T-helper 17 cell (primary cell): ENCODE results near the gene LYRM1. TPM values are rescaled to one million over a fixed set of nuclear protein-coding genes. Genes with fewer than 3 reads are reported as not detected.
"Not testable (repeated sequence)": the region's sequence is repeated elsewhere in the genome, so short reads cannot be mapped to it uniquely, and the experiment has no call there.

ENCODE experiments used
- ATAC-seq: fragments of 150-1000 bp; cut with Tn5 transposase; 2 replicates; pipeline ENCODE4 v1.10.0; 2021; ENCODE audit warnings: mild to moderate bottlenecking, moderate library complexity
- DNase-seq, 3 donors: peaks; one replicate each; pipeline versions ENCODE4 v3.0.0 to v3.0.0-alpha.2; 2020 to 2021
- H3K9me3 ChIP-seq: one replicate; pipeline ENCODE4 v1.7.0; 2013; ENCODE audit warnings: low read length, mild to moderate bottlenecking; ENCODE audit not compliant: control insufficient read depth, poor library complexity, severe bottlenecking
- H3K27ac Mint-ChIP-seq: one replicate; pipeline ENCODE4 v1.8.0; 2022; ENCODE audit warnings: mild to moderate bottlenecking, moderate library complexity, mixed read lengths
- H3K27me3 Mint-ChIP-seq: one replicate; pipeline ENCODE4 v1.8.0; 2022; ENCODE audit warnings: mixed read lengths
- H3K36me3 Mint-ChIP-seq: one replicate; pipeline ENCODE4 v1.8.0; 2022; ENCODE audit warnings: low read depth, mixed read lengths
- H3K4me1 Mint-ChIP-seq: one replicate; pipeline ENCODE4 v1.8.0; 2022; ENCODE audit warnings: mild to moderate bottlenecking, mixed read lengths
- H3K4me3 Mint-ChIP-seq: one replicate; pipeline ENCODE4 v1.8.0; 2022; ENCODE audit warnings: mild to moderate bottlenecking, moderate library complexity, mixed read lengths
- total RNA-seq, 4 donors: library from RNA in 2 of 4; stranded (reverse) in 2 of 4; gene quantifications; one replicate each; pipeline ENCODE4 v1.2.3 and lab custom pipeline; 2022 to 2026

Gene LYRM1
- total RNA-seq, 2 donors from 2014 or later: 15.0 to 20.1 TPM

- no peak for DNase-seq
- Mint-ChIP-seq H3K36me3 (no peaks in the 10 kb centered on the region), H3K27ac (no peak overlapping the region), H3K27me3 (peaks cover 10% of the 10 kb centered on the region), H3K4me1 (peaks cover 7% of the 10 kb centered on the region), H3K4me3 (no peak overlapping the region)
- no peak for ATAC-seq
- no peaks in the 10 kb centered on the region for H3K9me3 ChIP-seq
Observed at GRCh38 chr16:20939611-20940010, 39.0 kb downstream of the LYRM1 start.

GRCh38 chr16:20940871-20941635 is 40.5 kb downstream of the LYRM1 start:
- H3K36me3 Mint-ChIP-seq: no peaks in the 10 kb centered on the region
- H3K27ac Mint-ChIP-seq: no peak overlapping the region
- H3K4me1 Mint-ChIP-seq: peaks cover 12% of the 10 kb centered on the region

GRCh38 chr16:20941636-20941926 is 41.0 kb downstream of the LYRM1 start:
- no peaks in the 10 kb centered on the region for H3K9me3 ChIP-seq
- Mint-ChIP-seq H3K27me3 (peaks cover 6% of the 10 kb centered on the region), H3K36me3 (no peaks in the 10 kb centered on the region), H3K4me1 (peaks cover 14% of the 10 kb centered on the region), H3K27ac (no peak overlapping the region), H3K4me3 (no peak overlapping the region)
- DNase-seq (no peak), ATAC-seq (no peak)

More at GRCh38 chr16:20940871-20941635, 40.5 kb downstream of the LYRM1 start:
- Mint-ChIP-seq H3K4me3 (no peak overlapping the region), H3K27me3 (peaks cover 10% of the 10 kb centered on the region)
- no peak for DNase-seq
- ATAC-seq: no peak
- H3K9me3 ChIP-seq: no peaks in the 10 kb centered on the region

- peaks cover 14% of the 10 kb centered on the region for H3K4me1 Mint-ChIP-seq
- ATAC-seq: no peak
- no peak overlapping the region for H3K27ac Mint-ChIP-seq
- DNase-seq: no peak
- H3K27me3 Mint-ChIP-seq: no peaks in the 10 kb centered on the region
- no peaks in the 10 kb centered on the region for H3K36me3 Mint-ChIP-seq
- H3K4me3 Mint-ChIP-seq: no peak overlapping the region
- no peaks in the 10 kb centered on the region for H3K9me3 ChIP-seq
Observed at GRCh38 chr16:20942256-20942655, 41.7 kb downstream of the LYRM1 start.

GRCh38 chr16:20944861-20945574 is 44.4 kb downstream of the LYRM1 start:
- H3K27ac Mint-ChIP-seq: peak overlapping the region; percentile 81
- peak; percentile 80 for ATAC-seq

DNA sequence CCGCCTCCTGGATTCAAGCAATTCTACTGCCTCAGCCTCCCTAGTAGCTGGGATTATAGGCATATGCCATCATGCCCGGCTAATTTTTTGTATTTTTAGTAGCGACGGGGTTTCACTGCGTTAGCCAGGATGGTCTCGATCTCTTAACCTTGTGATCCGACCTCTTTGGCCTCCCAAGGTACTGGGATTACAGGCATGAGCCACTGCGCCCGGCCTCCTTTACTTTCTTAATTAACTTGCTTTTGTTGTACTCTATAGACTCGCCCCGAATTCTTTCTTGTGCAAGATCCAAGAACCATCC is 45.0 kb downstream of the LYRM1 start:
- not testable (repeated sequence) for H3K9me3 ChIP-seq, H3K36me3 Mint-ChIP-seq, DNase-seq, H3K27me3 Mint-ChIP-seq, H3K4me3 Mint-ChIP-seq, ATAC-seq
- Mint-ChIP-seq H3K4me1 (peaks cover 14% of the 10 kb centered on the region), H3K27ac (peak overlapping the region; percentile 81)

More at GRCh38 chr16:20944861-20945574, 44.4 kb downstream of the LYRM1 start:
- no peaks in the 10 kb centered on the region for H3K36me3 Mint-ChIP-seq
- H3K4me1 Mint-ChIP-seq: peaks cover 14% of the 10 kb centered on the region
- no peak for DNase-seq
- H3K27me3 Mint-ChIP-seq: peaks cover under 1% of the 10 kb centered on the region
- H3K9me3 ChIP-seq: no peaks in the 10 kb centered on the region
- H3K4me3 Mint-ChIP-seq: no peak overlapping the region

- peak overlapping the region; percentile 81 for H3K27ac Mint-ChIP-seq
- H3K36me3 Mint-ChIP-seq: no peaks in the 10 kb centered on the region
- ATAC-seq (no peak), DNase-seq (no peak)
- no peak overlapping the region for H3K4me3 Mint-ChIP-seq
- H3K4me1 Mint-ChIP-seq: peaks cover 14% of the 10 kb centered on the region
- no peaks in the 10 kb centered on the region for H3K9me3 ChIP-seq
- H3K27me3 Mint-ChIP-seq: peaks cover 11% of the 10 kb centered on the region
Observed at GRCh38 chr16:20946015-20946629, 45.6 kb downstream of the LYRM1 start.

DNA sequence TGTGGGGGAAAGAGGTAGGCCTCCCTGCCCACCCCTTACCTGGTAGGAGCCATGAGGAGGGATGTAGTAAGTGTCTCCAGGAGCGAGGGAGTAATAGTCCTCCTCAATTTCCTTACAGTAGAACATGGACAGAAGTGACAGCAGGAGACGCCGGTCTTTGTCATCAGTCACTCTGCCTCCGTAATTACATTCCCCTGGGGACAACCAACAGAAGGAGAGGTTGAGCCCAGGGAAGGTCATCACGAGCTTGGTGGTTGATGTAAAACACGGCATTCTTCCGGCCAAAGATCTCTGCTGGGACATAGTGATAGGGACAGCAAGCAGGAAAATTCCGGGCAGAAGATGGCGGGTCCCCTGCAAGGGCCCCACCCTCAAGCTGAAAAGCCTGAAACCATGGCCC is 47.9 kb downstream of the LYRM1 start:
- ATAC-seq: no peak
- Mint-ChIP-seq H3K27me3 (peaks cover 15% of the 10 kb centered on the region), H3K4me1 (peaks cover 9% of the 10 kb centered on the region), H3K27ac (no peak overlapping the region), H3K36me3 (no peaks in the 10 kb centered on the region), H3K4me3 (no peak overlapping the region)
- DNase-seq: no peak
- H3K9me3 ChIP-seq: no peaks in the 10 kb centered on the region

- Mint-ChIP-seq H3K27me3 (peaks cover 15% of the 10 kb centered on the region), H3K4me3 (no peak overlapping the region), H3K27ac (no peak overlapping the region), H3K36me3 (no peaks in the 10 kb centered on the region), H3K4me1 (peaks cover 7% of the 10 kb centered on the region)
- no peaks in the 10 kb centered on the region for H3K9me3 ChIP-seq
- no peak for ATAC-seq
- DNase-seq: no peak
Observed at GRCh38 chr16:20949660-20950059, 49.1 kb downstream of the LYRM1 start.

DNA sequence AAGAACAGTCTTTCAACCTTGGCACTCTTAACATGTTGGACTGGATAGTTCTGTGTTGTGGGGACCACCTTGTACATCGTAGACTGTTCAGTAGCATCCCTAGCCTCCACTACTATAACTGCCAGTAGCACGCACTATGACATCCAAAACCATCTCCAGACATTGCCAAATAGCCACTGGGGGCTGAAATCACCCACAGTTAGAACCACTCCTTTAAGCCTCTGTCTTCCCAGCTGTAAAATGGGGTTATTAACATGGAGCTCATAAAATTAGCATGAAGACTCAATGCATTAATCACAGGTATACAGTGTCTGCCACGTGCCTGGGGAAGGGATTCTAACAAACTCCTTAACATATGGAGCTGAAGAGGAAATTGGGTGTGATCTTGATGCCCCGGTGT is 49.7 kb downstream of the LYRM1 start:
- no peaks in the 10 kb centered on the region for H3K9me3 ChIP-seq
- H3K36me3 Mint-ChIP-seq: no peaks in the 10 kb centered on the region
- ATAC-seq: no peak
- DNase-seq: no peak
- H3K4me1 Mint-ChIP-seq: peaks cover 7% of the 10 kb centered on the region
- peaks cover 15% of the 10 kb centered on the region for H3K27me3 Mint-ChIP-seq
- H3K4me3 Mint-ChIP-seq: no peak overlapping the region
- no peak overlapping the region for H3K27ac Mint-ChIP-seq

DNA sequence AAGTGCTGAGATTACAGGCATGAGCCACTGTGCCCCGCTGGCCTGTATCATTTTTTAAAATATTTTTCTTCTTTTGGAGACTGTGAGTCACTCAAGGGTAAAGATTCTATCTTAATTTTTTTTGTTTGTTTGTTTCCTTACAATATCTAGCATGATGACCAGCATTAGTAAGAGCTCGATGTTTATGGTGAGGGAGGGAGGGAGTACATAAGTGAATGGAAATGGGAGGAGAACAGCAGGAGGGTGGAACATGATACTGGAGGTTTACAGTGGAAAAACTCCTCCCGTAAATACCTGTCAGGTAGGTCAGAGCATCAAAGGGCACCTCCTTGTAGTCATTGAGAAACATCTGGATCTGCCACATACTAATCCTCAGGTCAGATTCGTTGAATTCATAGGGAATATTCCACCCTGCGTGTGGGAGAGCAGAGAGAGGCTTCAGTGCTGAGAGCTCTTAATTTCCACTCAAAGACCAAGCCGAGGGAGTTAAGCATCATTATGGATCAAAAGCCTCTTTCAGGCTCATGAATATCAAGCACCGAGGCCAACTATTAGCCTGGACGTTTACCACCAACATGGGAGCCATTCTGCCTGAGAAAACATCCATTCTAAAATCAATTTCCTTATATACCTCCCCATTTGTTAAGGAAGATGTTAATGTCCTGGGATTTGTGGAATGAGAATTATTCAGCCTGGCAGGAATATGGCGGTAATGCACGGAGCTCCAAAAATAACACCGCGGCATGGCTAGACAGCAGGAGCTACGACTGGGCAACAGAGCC is 51.8 kb downstream of the LYRM1 start:
- H3K4me3 Mint-ChIP-seq: no peak overlapping the region
- ATAC-seq: no peak
- H3K4me1 Mint-ChIP-seq: no peaks in the 10 kb centered on the region
- no peak for DNase-seq
- no peaks in the 10 kb centered on the region for H3K9me3 ChIP-seq
- no peaks in the 10 kb centered on the region for H3K36me3 Mint-ChIP-seq
- H3K27ac Mint-ChIP-seq: no peak overlapping the region
- peaks cover 15% of the 10 kb centered on the region for H3K27me3 Mint-ChIP-seq

DNA sequence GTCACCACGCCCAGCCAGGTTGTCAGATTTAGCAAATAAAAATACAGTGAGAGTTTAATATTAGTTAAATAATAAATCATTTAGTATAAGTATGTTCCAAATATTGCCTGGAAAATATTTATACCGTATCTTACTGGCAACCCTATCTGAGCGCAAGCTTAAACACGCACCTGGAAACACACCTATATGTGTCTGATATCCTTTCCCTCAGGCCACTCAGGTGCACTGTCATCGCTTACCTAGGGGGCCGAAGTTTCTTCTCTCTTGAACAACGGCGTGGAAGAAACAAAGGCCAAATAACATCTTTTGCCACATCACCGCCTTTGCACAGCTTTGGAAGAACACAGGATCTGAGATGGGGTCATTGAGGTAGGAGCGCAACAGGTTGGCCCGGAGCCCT is 54.0 kb downstream of the LYRM1 start:
- no peak for DNase-seq
- Mint-ChIP-seq H3K36me3 (peaks cover 3% of the 10 kb centered on the region), H3K27ac (no peak overlapping the region), H3K27me3 (peaks cover 15% of the 10 kb centered on the region), H3K4me1 (peaks cover 3% of the 10 kb centered on the region), H3K4me3 (no peak overlapping the region)
- no peaks in the 10 kb centered on the region for H3K9me3 ChIP-seq
- no peak for ATAC-seq

DNA sequence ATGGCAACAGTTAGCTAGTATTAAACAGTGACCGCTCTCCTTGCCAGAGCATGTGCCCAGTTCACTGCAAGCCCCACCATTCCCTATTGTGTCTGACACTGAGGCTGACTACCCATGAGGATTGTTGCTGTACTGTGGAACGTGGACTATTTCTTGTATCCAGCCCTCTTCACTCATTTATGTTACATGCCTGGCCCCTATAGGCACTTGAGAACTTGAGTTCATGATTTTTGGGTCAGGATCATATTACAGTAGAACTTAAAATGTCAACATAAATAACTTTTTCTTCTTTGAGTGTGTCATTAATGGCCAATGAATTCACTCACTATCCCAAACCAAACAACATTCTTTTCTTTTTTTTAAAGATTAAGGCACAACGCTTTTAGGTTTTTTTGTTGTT is 55.7 kb downstream of the LYRM1 start:
- no peak for ATAC-seq

More for the DNA sequence above, 55.7 kb downstream of the LYRM1 start:
- Mint-ChIP-seq H3K4me3 (no peak overlapping the region), H3K36me3 (peaks cover 3% of the 10 kb centered on the region), H3K27ac (no peak overlapping the region), H3K27me3 (peaks cover 2% of the 10 kb centered on the region), H3K4me1 (peaks cover 3% of the 10 kb centered on the region)
- H3K9me3 ChIP-seq: no peaks in the 10 kb centered on the region
- DNase-seq: no peak
